HG03103 (cell line): ENCODE data around the gene ANKRD33B.
"Not testable (repeated sequence)": the region's sequence is repeated elsewhere in the genome, so short reads cannot be mapped to it uniquely, and the experiment has no call there.

Experiments
- ATAC-seq: cut with Tn5 transposase; IDR thresholded peaks from one replicate; pipeline ENCODE4 v1.9.1; 2021; ENCODE audit warnings: low read depth; ENCODE audit not compliant: unreplicated experiment

Gene ANKRD33B

GRCh38 chr5:10610058-10610457 is 46.2 kb downstream of the ANKRD33B start:
- ATAC-seq: no peak

GRCh38 chr5:10611290-10611689 is 47.4 kb downstream of the ANKRD33B start:
- no peak for ATAC-seq

DNA sequence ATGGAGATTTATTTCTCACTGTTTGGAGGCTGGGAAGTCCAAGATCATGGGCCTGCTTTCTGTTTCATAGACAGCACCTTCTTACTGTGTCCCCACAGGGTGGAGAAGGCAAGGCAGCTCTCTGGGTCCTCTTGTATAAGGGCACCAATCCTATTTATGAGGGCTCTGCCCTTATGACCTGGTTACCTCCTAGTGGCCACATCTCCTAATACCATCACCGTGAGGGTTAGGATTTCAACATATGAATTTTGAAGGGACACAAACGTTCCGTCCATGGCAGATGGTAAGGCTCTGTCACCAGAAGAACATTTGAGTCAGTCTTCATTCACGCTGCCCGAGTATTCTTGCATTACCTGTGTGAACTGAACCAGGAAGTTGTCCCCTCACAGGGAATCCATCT is 48.4 kb downstream of the ANKRD33B start:
- ATAC-seq: no peak

DNA sequence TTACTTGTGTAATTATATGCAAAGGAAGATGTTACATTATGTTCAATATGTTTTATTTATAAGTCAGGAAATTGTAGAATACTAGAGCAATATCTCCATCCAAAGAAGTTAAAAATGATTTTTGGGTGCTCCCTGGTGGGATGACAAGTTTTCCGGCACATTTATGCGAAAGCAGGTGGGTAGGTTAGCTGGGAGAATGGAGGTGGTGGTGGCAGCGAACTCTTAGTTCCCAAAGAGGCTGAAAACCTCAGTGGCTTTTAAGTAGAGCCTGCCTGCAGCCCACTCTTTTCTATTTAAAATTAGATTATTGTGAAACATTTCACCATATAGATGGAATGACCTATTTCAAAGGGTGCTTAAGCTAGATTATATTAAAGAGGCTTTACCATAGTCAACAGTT is 51.8 kb downstream of the ANKRD33B start:
- ATAC-seq: no peak

DNA sequence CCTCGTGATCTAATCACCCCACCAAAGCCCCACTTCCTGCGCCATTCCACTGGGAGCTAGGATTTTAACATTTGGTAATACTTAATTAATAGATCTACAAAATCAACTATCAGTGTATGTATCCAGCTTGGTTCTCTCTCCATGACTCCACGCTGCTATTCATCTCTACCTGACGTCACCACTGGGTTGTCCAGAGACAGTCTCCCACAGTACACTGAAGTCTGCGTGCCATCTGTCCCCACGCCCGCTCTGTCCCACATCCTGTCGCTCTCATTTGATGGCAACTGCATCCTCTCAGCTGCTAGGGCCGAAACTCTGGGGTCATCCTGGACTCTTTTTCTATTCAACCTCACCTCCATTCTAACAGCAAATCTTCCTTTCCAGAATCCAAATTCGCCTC is 53.2 kb downstream of the ANKRD33B start:
- no peak for ATAC-seq

GRCh38 chr5:10618311-10618710 is 54.4 kb downstream of the ANKRD33B start:
- ATAC-seq: no peak

GRCh38 chr5:10619649-10620048 is 55.8 kb downstream of the ANKRD33B start:
- ATAC-seq: no peak

- ATAC-seq: peak; percentile 45
Observed at GRCh38 chr5:10620346-10620745, 56.5 kb downstream of the ANKRD33B start.

GRCh38 chr5:10621832-10622231 is 58.0 kb downstream of the ANKRD33B start:
- no peak for ATAC-seq

GRCh38 chr5:10622810-10623209 is 58.9 kb downstream of the ANKRD33B start:
- ATAC-seq: no peak

DNA sequence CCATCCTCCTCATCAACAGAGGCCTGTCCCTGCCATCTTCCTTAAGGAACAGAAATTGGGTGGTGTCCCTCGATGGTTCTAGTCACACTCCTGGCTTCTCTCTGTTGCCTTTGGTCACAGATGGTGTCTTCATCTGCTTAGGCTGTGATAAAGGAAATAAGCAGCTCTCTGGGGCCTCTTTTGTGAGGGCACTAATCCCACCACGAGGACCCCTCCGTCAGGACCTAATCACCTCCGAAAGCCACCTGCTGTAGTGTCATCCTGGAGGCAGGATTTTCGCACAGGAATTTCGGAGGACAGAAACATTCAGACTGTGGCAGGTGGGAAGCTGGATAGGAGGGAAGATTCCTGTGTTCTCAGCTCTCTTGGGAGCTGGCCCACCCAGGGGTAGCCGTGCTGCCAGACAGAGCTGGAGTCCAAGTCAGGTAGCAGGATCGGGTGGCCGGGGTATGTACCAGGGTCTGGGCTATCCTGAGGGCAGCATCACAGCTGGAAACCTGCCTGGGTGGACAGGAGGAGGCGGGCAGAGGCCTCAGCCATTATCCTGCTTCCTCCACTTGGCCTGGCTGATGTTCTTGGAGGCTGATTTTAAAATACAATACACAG is 59.5 kb downstream of the ANKRD33B start:
- ATAC-seq: no peak

- no peak for ATAC-seq
Observed at GRCh38 chr5:10624206-10624605, 60.3 kb downstream of the ANKRD33B start.

DNA sequence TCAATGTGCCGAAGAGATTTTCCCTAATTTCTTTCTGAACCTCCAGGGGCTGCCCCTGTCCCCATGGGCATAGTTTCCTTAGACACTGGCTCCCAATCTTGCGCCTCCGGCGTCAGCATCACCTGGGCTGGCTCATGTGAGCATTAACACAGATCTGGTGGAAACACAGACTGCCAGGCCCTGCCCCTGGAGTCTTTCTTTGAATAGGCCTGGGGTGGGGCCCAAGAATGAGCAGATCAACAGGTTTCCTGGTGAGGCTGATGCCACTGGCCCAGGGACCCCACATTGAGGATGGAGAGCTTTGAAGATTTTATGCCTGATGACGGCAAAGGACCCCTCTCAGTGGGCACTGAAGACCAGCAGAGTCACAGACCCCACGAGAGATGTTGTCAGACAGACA is 60.8 kb downstream of the ANKRD33B start:
- ATAC-seq: no peak

DNA sequence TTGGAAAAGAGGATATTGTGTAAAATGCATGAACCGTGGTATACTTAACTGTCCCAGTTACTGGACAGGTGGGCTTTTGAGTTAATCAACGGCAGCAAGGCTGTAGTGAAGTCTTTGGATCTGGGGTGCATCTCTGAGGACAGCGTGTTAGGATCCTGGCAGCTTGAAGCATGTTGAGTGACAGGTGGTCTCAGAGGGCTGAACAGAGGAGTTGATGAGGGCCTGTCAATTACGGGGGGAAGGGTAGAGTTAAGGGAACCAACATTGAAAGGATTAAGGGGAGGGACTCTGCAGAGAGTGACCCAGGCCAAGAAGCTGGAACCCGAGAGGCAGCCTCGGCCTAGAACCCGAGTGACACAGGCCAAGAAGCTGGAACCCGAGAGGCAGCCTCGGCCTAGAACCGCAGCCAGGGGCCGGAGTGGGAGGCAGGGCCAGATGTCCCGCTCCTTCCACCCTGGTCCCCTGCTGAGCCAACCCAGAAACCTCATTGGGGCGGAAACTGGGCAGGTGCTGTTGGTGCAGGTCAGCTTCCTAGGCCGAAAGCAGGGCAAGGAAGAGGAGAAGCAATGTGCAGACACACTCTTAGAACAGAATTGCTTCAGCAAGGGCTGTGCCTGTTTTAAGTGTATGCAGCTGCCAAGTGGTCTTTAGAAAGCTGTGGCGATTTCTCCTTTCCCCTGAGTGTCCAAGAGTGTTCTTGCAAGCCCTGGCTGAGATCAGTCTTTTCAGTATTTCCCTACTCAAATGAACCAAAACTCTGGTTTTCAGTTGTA is 62.0 kb downstream of the ANKRD33B start:
- no peak for ATAC-seq

GRCh38 chr5:10626473-10627013 is 62.7 kb downstream of the ANKRD33B start:
- no peak for ATAC-seq

- ATAC-seq: peak; percentile 3
Observed at GRCh38 chr5:10627160-10627701, 63.4 kb downstream of the ANKRD33B start.

- no peak for ATAC-seq
Observed at GRCh38 chr5:10628601-10629000, 64.7 kb downstream of the ANKRD33B start.

- ATAC-seq: no peak
Observed at GRCh38 chr5:10629682-10630081, 65.8 kb downstream of the ANKRD33B start.

- no peak for ATAC-seq
Observed at GRCh38 chr5:10630126-10630525, 66.3 kb downstream of the ANKRD33B start.

DNA sequence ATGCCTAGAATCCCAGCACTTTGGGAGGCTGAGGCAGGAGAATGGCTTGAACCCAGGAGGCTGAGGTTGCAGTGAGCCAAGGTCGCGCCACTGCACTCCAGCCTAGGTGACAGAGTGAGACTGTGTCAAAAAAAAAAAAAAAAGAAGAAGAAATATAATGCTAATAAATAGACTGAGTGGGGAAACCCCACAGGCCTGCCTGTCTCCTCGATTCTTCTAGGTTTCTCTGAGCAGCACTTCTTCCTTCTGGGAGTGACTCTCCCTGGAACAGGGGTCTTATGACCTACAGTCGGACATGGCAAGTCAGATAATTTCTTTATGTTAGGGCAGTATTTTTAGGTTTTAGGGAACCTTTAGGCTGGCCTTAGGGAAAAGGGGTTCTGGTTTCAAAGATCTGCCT is 66.9 kb downstream of the ANKRD33B start:
- not testable (repeated sequence) for ATAC-seq

DNA sequence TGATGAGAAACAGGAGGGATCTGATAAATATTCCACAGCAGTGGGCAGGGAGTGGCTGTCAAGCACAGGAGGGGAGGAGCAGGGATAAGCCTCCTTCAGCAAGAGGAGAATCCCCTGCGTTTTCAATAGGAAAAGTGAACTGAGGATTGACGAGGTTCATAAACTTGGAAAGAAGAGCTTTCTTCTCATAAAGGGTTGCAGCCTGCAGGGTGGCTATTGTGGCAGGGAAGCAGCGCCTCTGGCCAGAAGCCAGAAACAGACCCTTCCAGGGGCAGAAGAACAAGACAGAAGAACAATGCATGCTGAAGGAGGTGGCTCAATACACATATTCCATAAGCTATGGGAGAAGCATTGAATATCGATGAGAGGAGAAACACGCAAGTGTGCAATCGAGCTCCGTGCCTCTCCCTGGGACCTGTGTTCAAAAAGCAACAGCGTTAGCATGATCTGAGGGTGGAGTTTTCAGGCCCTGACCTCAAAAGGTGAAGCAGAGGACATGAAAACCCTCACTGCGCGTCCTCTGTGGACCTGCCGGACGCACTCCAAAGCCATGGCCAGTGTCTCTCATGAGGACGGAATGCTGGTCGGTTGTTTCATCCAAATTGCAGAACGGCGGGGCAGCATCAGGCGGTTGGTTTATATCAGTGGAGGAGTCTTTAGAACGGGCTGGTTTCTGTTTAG is 67.6 kb downstream of the ANKRD33B start:
- ATAC-seq: peak; percentile 4
